Measurements from ENCODE around the gene NUDT13.

DNA sequence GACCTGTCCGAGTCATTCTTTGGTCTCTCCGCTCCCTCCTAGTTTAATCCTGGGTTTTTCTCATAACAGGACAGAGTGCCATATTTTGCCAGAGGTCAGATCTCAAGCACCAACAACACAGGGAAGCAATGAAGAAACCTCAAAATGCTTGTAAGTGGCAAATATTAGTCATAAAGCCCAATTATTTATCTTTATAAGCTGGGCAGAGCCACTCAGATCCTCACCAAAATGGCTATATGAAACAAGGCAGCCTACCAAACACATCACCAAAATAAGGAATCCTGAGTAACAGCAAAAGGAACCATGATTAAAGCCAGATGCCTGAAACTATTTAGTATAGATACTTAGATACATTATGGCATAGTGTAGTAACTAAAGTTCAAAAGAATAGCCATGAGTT is 52.8 kb downstream of the NUDT13 start:
- TF ChIP-seq, protein P1, sequence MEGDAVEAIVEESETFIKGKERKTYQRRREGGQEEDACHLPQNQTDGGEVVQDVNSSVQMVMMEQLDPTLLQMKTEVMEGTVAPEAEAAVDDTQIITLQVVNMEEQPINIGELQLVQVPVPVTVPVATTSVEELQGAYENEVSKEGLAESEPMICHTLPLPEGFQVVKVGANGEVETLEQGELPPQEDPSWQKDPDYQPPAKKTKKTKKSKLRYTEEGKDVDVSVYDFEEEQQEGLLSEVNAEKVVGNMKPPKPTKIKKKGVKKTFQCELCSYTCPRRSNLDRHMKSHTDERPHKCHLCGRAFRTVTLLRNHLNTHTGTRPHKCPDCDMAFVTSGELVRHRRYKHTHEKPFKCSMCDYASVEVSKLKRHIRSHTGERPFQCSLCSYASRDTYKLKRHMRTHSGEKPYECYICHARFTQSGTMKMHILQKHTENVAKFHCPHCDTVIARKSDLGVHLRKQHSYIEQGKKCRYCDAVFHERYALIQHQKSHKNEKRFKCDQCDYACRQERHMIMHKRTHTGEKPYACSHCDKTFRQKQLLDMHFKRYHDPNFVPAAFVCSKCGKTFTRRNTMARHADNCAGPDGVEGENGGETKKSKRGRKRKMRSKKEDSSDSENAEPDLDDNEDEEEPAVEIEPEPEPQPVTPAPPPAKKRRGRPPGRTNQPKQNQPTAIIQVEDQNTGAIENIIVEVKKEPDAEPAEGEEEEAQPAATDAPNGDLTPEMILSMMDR (IDR thresholded peaks at IDR 0.05; ENCODE audit: low read depth, low read length), result no peak
- TF ChIP-seq POLR2A (IDR thresholded peaks at IDR 0.05; ENCODE audit: extremely low read depth, insufficient read length), result no peak

All from NB4 (cell line).